Kidney (tissue), 14 donors: Measurements from ENCODE around the gene ABI1. TPM values are rescaled to one million over a fixed set of nuclear protein-coding genes. Genes with fewer than 3 reads are reported as not detected.

Experiments used
- DNase-seq, 5 donors: peaks; one replicate each; pipeline ENCODE4 v3.0.0-alpha.2; 2013 to 2020
- FAIRE-seq: peaks from 2 replicates; lab custom pipeline; 2012; peaks lifted over from hg19 to GRCh38; lab: Jason Lieb, UNC
- H3K27ac ChIP-seq, 2 donors: one replicate each; pipeline ENCODE4 v1.7.0; 2013; ENCODE audit warnings: low read depth in 2 of 2, low read length in 2 of 2, inconsistent platforms in 1 of 2
- H3K27me3 ChIP-seq: one replicate; pipeline ENCODE4 v1.7.1; 2013; ENCODE audit warnings: low read length, inconsistent platforms; ENCODE audit not compliant: control insufficient read depth, insufficient read depth
- H3K36me3 ChIP-seq, 3 donors: one replicate each; pipeline versions ENCODE4 v1.7.0 to v1.7.1; 2013; ENCODE audit warnings: low read length in 3 of 3, control low read depth in 1 of 3, inconsistent platforms in 1 of 3; ENCODE audit not compliant: insufficient read depth in 3 of 3, control insufficient read depth in 2 of 3
- H3K4me1 ChIP-seq, 3 donors: one replicate each; pipeline versions ENCODE4 v1.7.0 to v1.7.1; 2013; ENCODE audit warnings: low read length in 3 of 3, inconsistent platforms in 1 of 3, low read depth in 1 of 3; ENCODE audit not compliant: control insufficient read depth in 2 of 3, insufficient read depth in 2 of 3
- H3K4me3 ChIP-seq, 3 donors: one replicate each; pipeline versions ENCODE4 v1.7.0 to v1.8.1; 2013; ENCODE audit warnings: low read length in 3 of 3, control low read depth in 1 of 3, inconsistent platforms in 1 of 3
- H3K9ac ChIP-seq, 3 donors: one replicate each; pipeline versions ENCODE4 v1.7.0 to v1.7.1; 2013; ENCODE audit warnings: low read length in 3 of 3, control low read depth in 1 of 3, inconsistent platforms in 1 of 3
- H3K9me3 ChIP-seq, 3 donors: one replicate each; pipeline versions ENCODE4 v1.7.0 to v1.7.1; 2013; ENCODE audit warnings: low read length in 3 of 3, control low read depth in 1 of 3, inconsistent platforms in 1 of 3; ENCODE audit not compliant: control insufficient read depth in 2 of 3, insufficient read depth in 1 of 3
- intact Hi-C: fragments of 100-400 bp; cut with DNase I; formaldehyde crosslinking; loops from one replicate; pipeline ENCODE4 v1.11.1; 2022
- polyA plus RNA-seq: library from polyadenylated mRNA; stranded (reverse); fragments of 350-450 nt; fragmentation: Illumina TruSeq; extraction: RNeasy Lipid Tissue Mini Kit (QIAGEN cat#74804); gene quantifications from one replicate; pipeline ENCODE4 v1.2.3, GENCODE V29; 2014; ENCODE audit warnings: low read depth, low replicate concordance; ENCODE audit not compliant: insufficient read depth
- total RNA-seq: library from RNA; stranded (reverse); fragmentation: NEBNext Ultra II Directional; extraction: Animal tissue kit (Norgen Biotek cat#: 25700); gene quantifications from one replicate; pipeline ENCODE4 v1.2.1, GENCODE V29; 2021
- TF ChIP-seq, protein P1 (sequence below): IDR thresholded peaks from 3 replicates; pipeline ENCODE4 v1.5.1; 2012; ENCODE audit warnings: mild to moderate bottlenecking, moderate library complexity, borderline replicate concordance; ENCODE audit not compliant: insufficient read depth; ENCODE audit errors: extremely low read depth
- donor health status: control.
- donor health status: control.
- donor health status: control.
- donor health status: control.
- donor health status: control.
- donor health status: DM: yes; HTN: yes; CAD: no.
- donor health status: Normal renal cell carcinoma (clear cell type).

The ABI1 gene
- total and polyA plus RNA-seq, 2 donors from 2014 or later = 25.7 to 54.1 TPM

DNA sequence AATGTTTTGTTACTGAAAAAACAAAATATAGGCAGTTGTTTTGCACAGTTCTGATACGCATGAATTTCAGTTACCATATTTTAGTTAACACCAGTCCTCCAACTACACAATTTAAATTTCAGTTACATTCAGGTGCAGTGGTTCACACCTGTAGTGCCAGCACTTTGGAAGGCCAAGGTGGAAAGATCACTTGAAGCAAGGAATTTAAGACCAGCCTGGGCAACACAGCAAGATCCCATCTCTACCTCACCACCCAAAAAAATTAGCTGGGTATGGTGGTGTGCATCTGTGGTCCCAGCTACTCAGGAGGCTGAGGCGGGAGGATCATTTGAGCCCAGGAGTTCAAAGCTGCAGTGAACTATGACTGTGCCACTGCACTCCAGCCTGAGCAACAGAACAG is 45.3 kb downstream of the ABI1 start:
- no peak overlapping the region for H3K27ac ChIP-seq
- H3K36me3 ChIP-seq = no peaks in the 10 kb centered on the region
- H3K4me1 ChIP-seq = no peaks in the 10 kb centered on the region
- H3K9ac ChIP-seq = no peak overlapping the region
- intact Hi-C loops = no loop called here
- no peak overlapping the region for H3K4me3 ChIP-seq
- FAIRE-seq = no peak
- no peaks in the 10 kb centered on the region for H3K9me3 ChIP-seq
- TF ChIP-seq, protein P1, sequence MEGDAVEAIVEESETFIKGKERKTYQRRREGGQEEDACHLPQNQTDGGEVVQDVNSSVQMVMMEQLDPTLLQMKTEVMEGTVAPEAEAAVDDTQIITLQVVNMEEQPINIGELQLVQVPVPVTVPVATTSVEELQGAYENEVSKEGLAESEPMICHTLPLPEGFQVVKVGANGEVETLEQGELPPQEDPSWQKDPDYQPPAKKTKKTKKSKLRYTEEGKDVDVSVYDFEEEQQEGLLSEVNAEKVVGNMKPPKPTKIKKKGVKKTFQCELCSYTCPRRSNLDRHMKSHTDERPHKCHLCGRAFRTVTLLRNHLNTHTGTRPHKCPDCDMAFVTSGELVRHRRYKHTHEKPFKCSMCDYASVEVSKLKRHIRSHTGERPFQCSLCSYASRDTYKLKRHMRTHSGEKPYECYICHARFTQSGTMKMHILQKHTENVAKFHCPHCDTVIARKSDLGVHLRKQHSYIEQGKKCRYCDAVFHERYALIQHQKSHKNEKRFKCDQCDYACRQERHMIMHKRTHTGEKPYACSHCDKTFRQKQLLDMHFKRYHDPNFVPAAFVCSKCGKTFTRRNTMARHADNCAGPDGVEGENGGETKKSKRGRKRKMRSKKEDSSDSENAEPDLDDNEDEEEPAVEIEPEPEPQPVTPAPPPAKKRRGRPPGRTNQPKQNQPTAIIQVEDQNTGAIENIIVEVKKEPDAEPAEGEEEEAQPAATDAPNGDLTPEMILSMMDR = no peak
- DNase-seq = no peak
- no peaks in the 10 kb centered on the region for H3K27me3 ChIP-seq

DNA sequence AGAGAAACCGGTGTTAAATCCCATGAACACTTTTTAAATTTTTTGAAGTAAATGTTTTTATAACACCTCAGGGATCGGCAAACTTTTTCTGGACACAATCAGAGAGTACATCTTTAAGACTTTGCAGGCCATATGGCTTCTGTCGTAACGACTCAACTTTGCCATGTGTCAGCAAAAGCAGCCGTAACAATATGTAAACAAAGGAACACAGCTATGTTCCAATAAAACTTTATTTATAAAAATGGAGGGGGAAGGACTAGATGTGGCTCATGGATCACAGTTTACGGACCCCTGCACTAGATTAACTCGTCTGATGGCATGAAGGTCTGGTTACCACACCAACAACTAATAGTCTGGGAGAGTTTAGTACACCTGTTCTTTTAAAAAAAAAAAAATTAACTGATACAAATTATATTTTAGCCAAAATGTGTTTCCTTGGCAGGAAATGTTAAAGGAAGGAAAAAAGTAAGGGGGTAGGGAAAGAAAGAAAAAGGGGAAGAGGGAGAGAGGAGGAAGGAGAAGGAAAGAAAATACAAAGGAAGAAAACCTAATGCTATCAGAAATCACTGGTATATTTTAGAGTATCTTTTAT is 50.2 kb downstream of the ABI1 start:
- no peak overlapping the region for H3K4me3 ChIP-seq
- no peaks in the 10 kb centered on the region for H3K36me3 ChIP-seq
- intact Hi-C loops = no loop called here
- H3K27ac ChIP-seq = no peak overlapping the region
- no peaks in the 10 kb centered on the region for H3K9me3 ChIP-seq
- no peaks in the 10 kb centered on the region for H3K4me1 ChIP-seq
- H3K9ac ChIP-seq = no peak overlapping the region
- DNase-seq (no peak), FAIRE-seq (no peak)
- TF ChIP-seq, protein P1 = no peak
- no peaks in the 10 kb centered on the region for H3K27me3 ChIP-seq

DNA sequence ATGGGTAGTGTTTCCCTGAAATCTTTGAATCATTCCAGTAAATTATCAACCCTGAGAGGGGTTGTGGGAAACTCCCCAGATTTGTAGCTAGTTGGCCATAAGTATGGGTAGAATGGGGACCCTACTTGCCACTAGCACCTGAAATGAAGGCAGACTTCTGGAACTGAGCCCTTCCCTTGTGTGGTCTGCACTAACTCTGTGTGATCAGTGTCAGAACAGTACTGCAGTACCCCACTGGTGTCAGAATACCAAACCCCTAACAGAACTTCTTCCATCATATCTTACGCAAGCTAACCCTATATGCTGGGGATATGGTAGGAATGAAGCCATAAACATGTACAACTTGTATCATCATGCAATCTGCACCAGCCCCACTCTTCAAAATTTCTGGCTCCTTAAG is 50.8 kb downstream of the ABI1 start:
- no peak overlapping the region for H3K4me3 ChIP-seq
- no peaks in the 10 kb centered on the region for H3K9me3 ChIP-seq
- H3K4me1 ChIP-seq = peaks cover 0 to 1% (median 0%) of the 10 kb centered on the region in 3 donors
- H3K27ac ChIP-seq = no peak overlapping the region
- TF ChIP-seq, protein P1 = no peak
- intact Hi-C loops = no loop called here
- H3K36me3 ChIP-seq = no peaks in the 10 kb centered on the region
- no peak for FAIRE-seq
- DNase-seq = no peak
- H3K27me3 ChIP-seq = no peaks in the 10 kb centered on the region
- no peak overlapping the region for H3K9ac ChIP-seq

- Histone ChIP-seq H3K4me3 (no peak overlapping the region), H3K9me3 (no peaks in the 10 kb centered on the region), H3K27me3 (no peaks in the 10 kb centered on the region), H3K36me3 (no peaks in the 10 kb centered on the region), H3K4me1 (peaks cover 0 to 7% (median 4%) of the 10 kb centered on the region in 3 donors), H3K9ac (no peak overlapping the region), H3K27ac (no peak overlapping the region)
- DNase-seq (no peak), FAIRE-seq (no peak)
- TF ChIP-seq, protein P1 = no peak
- intact Hi-C loops = no loop called here
Measured at GRCh38 chr10:26807532-26807931, 53.2 kb downstream of the ABI1 start.
